NCI-H2107 treated with DMSO at 0.1 percent for 48 hours (cell line): ENCODE measurements around the gene IRX4.

Source experiments
- DNase-seq: peaks from one replicate; lab custom pipeline; 2025; ENCODE audit not compliant: unreplicated experiment; lab: John Stamatoyannopoulos, UW

The IRX4 gene

GRCh38 chr5:1892685-1893445 is 10.1 kb upstream of the IRX4 start:
- DNase-seq, result no peak

- DNase-seq, result no peak
Measured at GRCh38 chr5:1892211-1892610, 9.5 kb upstream of the IRX4 start.

- DNase-seq, result no peak
Measured at GRCh38 chr5:1891391-1891790, 8.7 kb upstream of the IRX4 start.

- no peak for DNase-seq
Measured at GRCh38 chr5:1890296-1890695, 7.6 kb upstream of the IRX4 start.

GRCh38 chr5:1889321-1890065 is 6.8 kb upstream of the IRX4 start:
- no peak for DNase-seq

- DNase-seq, result no peak
Measured at GRCh38 chr5:1888541-1889251, 6.0 kb upstream of the IRX4 start.

GRCh38 chr5:1887588-1888360 is 5.0 kb upstream of the IRX4 start:
- DNase-seq, result no peak

- DNase-seq, result no peak
Measured at GRCh38 chr5:1886846-1887587, 4.3 kb upstream of the IRX4 start.

- no peak for DNase-seq
Measured at GRCh38 chr5:1885868-1886845, 3.4 kb upstream of the IRX4 start.

GRCh38 chr5:1885404-1885755 is 2.7 kb upstream of the IRX4 start:
- no peak for DNase-seq

GRCh38 chr5:1884678-1885403 is 2.1 kb upstream of the IRX4 start:
- no peak for DNase-seq

- DNase-seq, result no peak
Measured at GRCh38 chr5:1883925-1884677, 1.4 kb upstream of the IRX4 start.

GRCh38 chr5:1883120-1883924 is 597 bp upstream of the IRX4 start:
- DNase-seq, result no peak

GRCh38 chr5:1881731-1882336 is 891 bp downstream of the IRX4 start:
- DNase-seq, result no peak

GRCh38 chr5:1881098-1881572 is 1.6 kb downstream of the IRX4 start:
- DNase-seq, result no peak

- no peak for DNase-seq
Measured at GRCh38 chr5:1880377-1881025, 2.2 kb downstream of the IRX4 start.
